Transverse colon (tissue), 4 donors: Measurements from ENCODE around the gene POLD4.
"Not testable (repeated sequence)": the region's sequence is repeated elsewhere in the genome, so short reads cannot be mapped to it uniquely, and the experiment has no call there.

ENCODE experiments used
- EP300 ChIP-seq: sonication (generic); formaldehyde crosslinking; IDR thresholded peaks from one replicate; pipeline ENCODE4 v1.6.1; 2017; ENCODE audit warnings: antibody characterized with exemption, low read depth
- POLR2A ChIP-seq: fragments of 450-650 bp; IDR thresholded peaks from one replicate; pipeline ENCODE4 v1.6.1; 2016; ENCODE audit warnings: antibody characterized with exemption, mild to moderate bottlenecking, moderate library complexity
- POLR2AphosphoS5 ChIP-seq, 3 donors: sonication (generic); formaldehyde crosslinking; IDR thresholded peaks; one replicate each; pipeline ENCODE4 v1.6.1; 2016; ENCODE audit warnings: antibody characterized with exemption in 3 of 3
- TF ChIP-seq, protein P1 (sequence below), 5 experiments: fragments of 200-600 bp in 3 of 5; fragments of 450-650 bp in 2 of 5; sonication (generic) in 3 of 5; IDR thresholded peaks; 1 replicate in 2 of 5; 2 replicates in 3 of 5; pipeline ENCODE4 v1.5.1; 2016 to 2017; ENCODE audit warnings: antibody characterized with exemption in 5 of 5, inconsistent platforms in 3 of 5, mild to moderate bottlenecking in 2 of 5, moderate library complexity in 1 of 5

DNA sequence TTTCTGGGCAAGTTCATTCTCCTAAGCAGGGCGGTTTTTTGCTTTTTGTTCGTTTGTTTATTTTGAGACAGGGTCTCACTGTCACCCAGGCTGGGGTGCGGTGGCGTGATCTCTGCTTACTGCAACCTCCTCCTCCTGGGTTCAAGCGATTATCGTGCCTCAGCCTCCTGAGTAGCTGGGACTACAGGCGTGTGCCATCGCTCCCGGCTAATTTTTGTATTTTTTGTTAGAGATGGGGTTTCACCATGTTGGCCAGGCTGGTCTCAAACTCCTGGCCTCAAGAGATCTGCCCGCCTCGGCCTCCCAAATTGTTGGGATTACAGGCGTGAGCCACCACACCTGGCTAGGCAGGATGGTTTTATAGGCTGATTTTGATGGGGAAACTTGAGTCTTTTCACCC lies 34.5 kb downstream of the POLD4 start:
- TF ChIP-seq, protein P1, sequence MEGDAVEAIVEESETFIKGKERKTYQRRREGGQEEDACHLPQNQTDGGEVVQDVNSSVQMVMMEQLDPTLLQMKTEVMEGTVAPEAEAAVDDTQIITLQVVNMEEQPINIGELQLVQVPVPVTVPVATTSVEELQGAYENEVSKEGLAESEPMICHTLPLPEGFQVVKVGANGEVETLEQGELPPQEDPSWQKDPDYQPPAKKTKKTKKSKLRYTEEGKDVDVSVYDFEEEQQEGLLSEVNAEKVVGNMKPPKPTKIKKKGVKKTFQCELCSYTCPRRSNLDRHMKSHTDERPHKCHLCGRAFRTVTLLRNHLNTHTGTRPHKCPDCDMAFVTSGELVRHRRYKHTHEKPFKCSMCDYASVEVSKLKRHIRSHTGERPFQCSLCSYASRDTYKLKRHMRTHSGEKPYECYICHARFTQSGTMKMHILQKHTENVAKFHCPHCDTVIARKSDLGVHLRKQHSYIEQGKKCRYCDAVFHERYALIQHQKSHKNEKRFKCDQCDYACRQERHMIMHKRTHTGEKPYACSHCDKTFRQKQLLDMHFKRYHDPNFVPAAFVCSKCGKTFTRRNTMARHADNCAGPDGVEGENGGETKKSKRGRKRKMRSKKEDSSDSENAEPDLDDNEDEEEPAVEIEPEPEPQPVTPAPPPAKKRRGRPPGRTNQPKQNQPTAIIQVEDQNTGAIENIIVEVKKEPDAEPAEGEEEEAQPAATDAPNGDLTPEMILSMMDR (IDR thresholded peaks at IDR 0.05): not testable (repeated sequence)
- TF ChIP-seq POLR2A; POLR2AphosphoS5 (IDR thresholded peaks at IDR 0.05); EP300: not testable (repeated sequence)
